HCT116 (cell line): ENCODE results near the gene POLR3C. TPM values are rescaled to one million over a fixed set of nuclear protein-coding genes. Genes with fewer than 3 reads are reported as not detected.

Experiments
- ATAC-seq: fragments of 200-7000 bp; cut with Tn5 transposase; 2 replicates; pipeline ENCODE4 v1.9.1; 2020; ENCODE audit warnings: mild to moderate bottlenecking, moderate library complexity
- BruUV-seq: library from RNA; stranded (reverse); fragments of 400-500 nt; replicated peaks from 2 replicates; lab custom pipeline; 2021; lab: Mats Ljungman, UMichigan
- CTCF ChIA-PET: fragments of 300-600 bp; sonication (Branson Sonifier 250); formaldehyde crosslinking; loops from one replicate; lab custom pipeline; 2021; ENCODE audit warnings: antibody characterized with exemption; lab: Charles Lee
- POLR2A ChIA-PET: fragments of 300-600, 350-600 bp; sonication (Branson Sonifier 250); formaldehyde crosslinking; loops from one replicate; lab custom pipeline; 2021; ENCODE audit warnings: antibody characterized with exemption; lab: Charles Lee
- RAD21 ChIA-PET, 2 experiments: fragments of 300-600 bp; sonication (Branson Sonifier 250); formaldehyde crosslinking; loops; one replicate each; lab custom pipeline; 2023; ENCODE audit warnings: low total read pairs in 2 of 2; ENCODE audit not compliant: uncharacterized antibody in 2 of 2, unreplicated experiment in 2 of 2, low non-redundant PET in 1 of 2; lab: Charles Lee
- DNase-seq: peaks from one replicate; pipeline ENCODE4 v3.0.0-alpha.2; 2010; ENCODE audit warnings: low read depth, low spot score
- H2AFZ ChIP-seq: fragments of 200-600 bp; shearing (Covaris generic), sonication (generic); 2 replicates; pipeline ENCODE4 v1.6.1; 2017; ENCODE audit warnings: low read depth, mixed run types, mixed read lengths, antibody characterized with exemption, low read length; ENCODE audit not compliant: poor library complexity, severe bottlenecking
- H3K27ac ChIP-seq: 2 replicates; pipeline ENCODE4 v1.5.1; 2012; ENCODE audit warnings: low read depth, low read length
- H3K27me3 ChIP-seq: fragments of 200-600 bp; sonication (generic); 2 replicates; pipeline ENCODE4 v1.6.1; 2016; ENCODE audit warnings: mixed run types, low read length, mixed read lengths; ENCODE audit not compliant: insufficient read depth
- H3K36me3 ChIP-seq, 2 experiments: fragments of 200-500 bp in 1 of 2; fragments of 200-600 bp in 1 of 2; sonication (Bioruptor generic) in 1 of 2; sonication (generic) in 1 of 2; 2 replicates each; pipeline versions ENCODE4 v1.5.1 to v1.6.1; 2014 to 2016; ENCODE audit warnings: low read length in 2 of 2, inconsistent platforms in 1 of 2, mixed read lengths in 1 of 2, mixed run types in 1 of 2; ENCODE audit not compliant: insufficient read depth in 2 of 2, control insufficient read depth in 1 of 2
- H3K4me1 ChIP-seq, 2 experiments: fragments of 200-600 bp in 1 of 2; sonication (generic) in 1 of 2; 2 replicates each; pipeline versions ENCODE4 v1.5.1 to v1.6.1; 2012 to 2017; ENCODE audit warnings: low read length in 2 of 2, inconsistent platforms in 1 of 2, mild to moderate bottlenecking in 1 of 2, mixed read lengths in 1 of 2, mixed run types in 1 of 2, moderate library complexity in 1 of 2; ENCODE audit not compliant: insufficient read depth in 2 of 2, control insufficient read depth in 1 of 2
- H3K4me2 ChIP-seq: fragments of 200-600 bp; sonication (generic); 2 replicates; pipeline ENCODE4 v1.6.1; 2017; ENCODE audit warnings: mixed run types, low read length, mixed read lengths
- H3K4me3 ChIP-seq, 2 experiments: fragments of 200-600 bp in 1 of 2; sonication (generic) in 1 of 2; replicated peaks in 1 of 2; 2 replicates each; pipeline ENCODE4 v1.5.1; 2011 to 2016; ENCODE audit warnings: low read length in 2 of 2, control low read depth in 1 of 2, low read depth in 1 of 2, mild to moderate bottlenecking in 1 of 2, mixed read lengths in 1 of 2, mixed run types in 1 of 2
- H3K79me2 ChIP-seq: fragments of 200-600 bp; sonication (generic); 2 replicates; pipeline ENCODE4 v1.6.1; 2017; ENCODE audit warnings: mild to moderate bottlenecking, mixed run types, low read length, moderate library complexity, mixed read lengths; ENCODE audit not compliant: insufficient read depth
- H3K9ac ChIP-seq: fragments of 200-600 bp; sonication (generic); 2 replicates; pipeline ENCODE4 v1.6.1; 2016; ENCODE audit warnings: low read length, mixed read lengths
- H3K9me2 ChIP-seq: fragments of 200-600 bp; sonication (generic), shearing (Covaris generic); 2 replicates; pipeline ENCODE4 v1.6.1; 2017; ENCODE audit warnings: mixed run types, mild to moderate bottlenecking, moderate library complexity; ENCODE audit not compliant: insufficient read depth
- H3K9me3 ChIP-seq, 2 experiments: fragments of 200-500 bp in 1 of 2; fragments of 200-600 bp in 1 of 2; sonication (Bioruptor generic) in 1 of 2; sonication (generic) in 1 of 2; 2 replicates each; pipeline ENCODE4 v1.6.1; 2014 to 2017; ENCODE audit warnings: low read length in 2 of 2, mixed read lengths in 2 of 2, inconsistent platforms in 1 of 2, low read depth in 1 of 2, mild to moderate bottlenecking in 1 of 2, mixed run types in 1 of 2, moderate library complexity in 1 of 2; ENCODE audit not compliant: control insufficient read depth in 1 of 2, insufficient read depth in 1 of 2
- H4K20me1 ChIP-seq: fragments of 200-600 bp; sonication (generic), shearing (Covaris generic); 2 replicates; pipeline ENCODE4 v1.6.1; 2017; ENCODE audit warnings: mixed run types, mild to moderate bottlenecking, moderate library complexity; ENCODE audit not compliant: insufficient read depth
- CBX3 ChIP-seq: IDR thresholded peaks from 2 replicates; pipeline ENCODE4 v1.6.1; 2012; ENCODE audit warnings: low read depth
- EGR1 ChIP-seq: IDR thresholded peaks from 2 replicates; pipeline ENCODE4 v1.6.1; 2012; ENCODE audit warnings: low read depth
- ELF1 ChIP-seq: IDR thresholded peaks from 2 replicates; pipeline ENCODE4 v1.6.1; 2012; ENCODE audit warnings: low read depth, borderline replicate concordance
- EZH2phosphoT487 ChIP-seq: fragments of 200-600 bp; IDR thresholded peaks from 2 replicates; pipeline ENCODE4 v1.6.1; 2018; ENCODE audit warnings: antibody characterized with exemption, borderline replicate concordance
- JUND ChIP-seq: IDR thresholded peaks from 2 replicates; pipeline ENCODE4 v1.6.1; 2012
- POLR2A ChIP-seq: IDR thresholded peaks from 2 replicates; pipeline ENCODE4 v1.7.0; 2011; ENCODE audit warnings: borderline replicate concordance; ENCODE audit not compliant: insufficient read depth, insufficient read length; ENCODE audit errors: extremely low read depth
- POLR2AphosphoS5 ChIP-seq: IDR thresholded peaks from 2 replicates; pipeline ENCODE4 v1.6.1; 2011; ENCODE audit warnings: mild to moderate bottlenecking, low read depth, low read length, moderate library complexity
- RAD21 ChIP-seq: IDR thresholded peaks from 2 replicates; pipeline ENCODE4 v1.6.1; 2012; ENCODE audit warnings: low read depth, mild to moderate bottlenecking
- SP1 ChIP-seq: IDR thresholded peaks from 2 replicates; pipeline ENCODE4 v1.6.1; 2012; ENCODE audit warnings: low read depth
- TCF7L2 ChIP-seq: IDR thresholded peaks from 2 replicates; pipeline ENCODE4 v1.7.0; 2011; ENCODE audit warnings: borderline replicate concordance, inconsistent platforms; ENCODE audit not compliant: insufficient read depth, insufficient read length; ENCODE audit errors: extremely low read depth
- YY1 ChIP-seq: IDR thresholded peaks from 2 replicates; pipeline ENCODE4 v1.6.1; 2011; ENCODE audit warnings: low read length, low read depth, moderate library complexity, mild to moderate bottlenecking; ENCODE audit not compliant: insufficient replicate concordance; ENCODE audit errors: extremely low read depth
- ZFX ChIP-seq: fragments of 450-650 bp; IDR thresholded peaks from 2 replicates; pipeline ENCODE4 v1.6.1; 2017
- intact Hi-C: fragments of 100-400 bp; cut with micrococcal nuclease; formaldehyde crosslinking; loops from 2 replicates; pipeline ENCODE4 v1.10.0; 2022
- total RNA-seq: library from RNA; stranded (reverse); gene quantifications from one replicate; pipeline ENCODE4 v1.2.1, GENCODE V29; 2021; ENCODE audit not compliant: unreplicated experiment
- TF ChIP-seq, protein P1 (sequence below), 3 experiments: fragments of 200-600 bp in 1 of 3; sonication (generic) in 1 of 3; IDR thresholded peaks in 2 of 3; conservative IDR thresholded peaks in 1 of 3; 2 replicates each; pipeline ENCODE4 v1.5.1; 2012 to 2017; ENCODE audit warnings: low read depth in 2 of 3, low read length in 2 of 3, antibody characterized with exemption in 1 of 3, borderline replicate concordance in 1 of 3, control low read depth in 1 of 3, mild to moderate bottlenecking in 1 of 3, mixed read lengths in 1 of 3, mixed run types in 1 of 3, moderate library complexity in 1 of 3; ENCODE audit not compliant: insufficient read depth in 1 of 3
- TF ChIP-seq, protein P2 (sequence below): IDR thresholded peaks from 2 replicates; pipeline ENCODE4 v1.6.1; 2011; ENCODE audit warnings: mild to moderate bottlenecking, low read length, moderate library complexity; ENCODE audit not compliant: insufficient replicate concordance; ENCODE audit errors: extremely low read depth
- TF ChIP-seq, protein P3 (sequence below): IDR thresholded peaks from 2 replicates; pipeline ENCODE4 v1.6.1; 2012
- TF ChIP-seq, protein P4 (sequence below): IDR thresholded peaks from 2 replicates; pipeline ENCODE4 v1.6.1; 2012; ENCODE audit warnings: low read depth

The POLR3C gene
- total RNA-seq, 1 experiment from 2014 or later: 25.4 TPM

DNA sequence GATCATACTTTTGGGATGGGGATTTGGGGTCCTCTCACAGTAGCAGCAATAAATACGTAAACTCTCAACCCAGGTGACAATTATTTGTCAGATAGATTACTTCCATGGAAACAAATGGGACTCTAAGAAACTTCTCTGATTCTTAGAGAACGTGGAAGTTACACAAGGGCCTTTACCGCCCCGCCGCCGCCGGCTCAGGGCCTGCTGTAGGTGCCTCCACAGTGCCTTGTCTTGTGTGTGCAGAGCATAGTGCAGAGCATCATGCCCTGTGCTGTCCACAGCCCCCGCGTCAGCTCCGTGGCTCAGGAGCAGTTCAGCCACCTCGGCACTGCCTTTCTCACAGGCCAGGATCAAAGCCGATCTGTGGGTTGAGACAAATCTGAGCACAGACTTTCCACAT is 50.6 kb downstream of the POLR3C start:
- ATAC-seq: no peak
- Histone ChIP-seq H3K4me2 (no peak overlapping the region), H3K36me3 (no peaks in the 10 kb centered on the region), H3K4me3 (no peak overlapping the region), H3K27ac (no peak overlapping the region), H3K9me2 (no peaks in the 10 kb centered on the region), H3K9ac (no peak overlapping the region), H3K9me3 (no peaks in the 10 kb centered on the region), H4K20me1 (no peaks in the 10 kb centered on the region), H2AFZ (no peak overlapping the region), H3K4me1 (peaks cover 0 to 14% of the 10 kb centered on the region in 2 experiments; a peak in 3 of 4 replicates), H3K79me2 (no peaks in the 10 kb centered on the region), H3K27me3 (no peaks in the 10 kb centered on the region)
- RAD21 ChIA-PET: no interaction called here
- no peak for DNase-seq
- POLR2A ChIA-PET: no interaction called here
- BruUV-seq: no TSS peak
- CTCF ChIA-PET: no interaction called here
- intact Hi-C loops: no loop called here
- no peak for TF ChIP-seq ELF1
- TF ChIP-seq, protein P1, sequence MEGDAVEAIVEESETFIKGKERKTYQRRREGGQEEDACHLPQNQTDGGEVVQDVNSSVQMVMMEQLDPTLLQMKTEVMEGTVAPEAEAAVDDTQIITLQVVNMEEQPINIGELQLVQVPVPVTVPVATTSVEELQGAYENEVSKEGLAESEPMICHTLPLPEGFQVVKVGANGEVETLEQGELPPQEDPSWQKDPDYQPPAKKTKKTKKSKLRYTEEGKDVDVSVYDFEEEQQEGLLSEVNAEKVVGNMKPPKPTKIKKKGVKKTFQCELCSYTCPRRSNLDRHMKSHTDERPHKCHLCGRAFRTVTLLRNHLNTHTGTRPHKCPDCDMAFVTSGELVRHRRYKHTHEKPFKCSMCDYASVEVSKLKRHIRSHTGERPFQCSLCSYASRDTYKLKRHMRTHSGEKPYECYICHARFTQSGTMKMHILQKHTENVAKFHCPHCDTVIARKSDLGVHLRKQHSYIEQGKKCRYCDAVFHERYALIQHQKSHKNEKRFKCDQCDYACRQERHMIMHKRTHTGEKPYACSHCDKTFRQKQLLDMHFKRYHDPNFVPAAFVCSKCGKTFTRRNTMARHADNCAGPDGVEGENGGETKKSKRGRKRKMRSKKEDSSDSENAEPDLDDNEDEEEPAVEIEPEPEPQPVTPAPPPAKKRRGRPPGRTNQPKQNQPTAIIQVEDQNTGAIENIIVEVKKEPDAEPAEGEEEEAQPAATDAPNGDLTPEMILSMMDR (IDR thresholded peaks at IDR 0.05 in 2 of 3, conservative IDR thresholded peaks at IDR 0.05 in 1 of 3; ENCODE audit: borderline replicate concordance in 1 of 3, insufficient read depth in 1 of 3, low read depth in 2 of 3, low read length in 2 of 3): no peak
- TF ChIP-seq EZH2phosphoT487: no peak
- TF ChIP-seq, protein P2, sequence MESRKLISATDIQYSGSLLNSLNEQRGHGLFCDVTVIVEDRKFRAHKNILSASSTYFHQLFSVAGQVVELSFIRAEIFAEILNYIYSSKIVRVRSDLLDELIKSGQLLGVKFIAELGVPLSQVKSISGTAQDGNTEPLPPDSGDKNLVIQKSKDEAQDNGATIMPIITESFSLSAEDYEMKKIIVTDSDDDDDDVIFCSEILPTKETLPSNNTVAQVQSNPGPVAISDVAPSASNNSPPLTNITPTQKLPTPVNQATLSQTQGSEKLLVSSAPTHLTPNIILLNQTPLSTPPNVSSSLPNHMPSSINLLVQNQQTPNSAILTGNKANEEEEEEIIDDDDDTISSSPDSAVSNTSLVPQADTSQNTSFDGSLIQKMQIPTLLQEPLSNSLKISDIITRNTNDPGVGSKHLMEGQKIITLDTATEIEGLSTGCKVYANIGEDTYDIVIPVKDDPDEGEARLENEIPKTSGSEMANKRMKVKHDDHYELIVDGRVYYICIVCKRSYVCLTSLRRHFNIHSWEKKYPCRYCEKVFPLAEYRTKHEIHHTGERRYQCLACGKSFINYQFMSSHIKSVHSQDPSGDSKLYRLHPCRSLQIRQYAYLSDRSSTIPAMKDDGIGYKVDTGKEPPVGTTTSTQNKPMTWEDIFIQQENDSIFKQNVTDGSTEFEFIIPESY: no peak
- TF ChIP-seq POLR2A: no peak
- no peak for TF ChIP-seq RAD21
- no peak for TF ChIP-seq CBX3
- no peak for TF ChIP-seq EGR1
- no peak for TF ChIP-seq ZFX
- no peak for TF ChIP-seq SP1
- TF ChIP-seq YY1: no peak
- TF ChIP-seq, protein P3, sequence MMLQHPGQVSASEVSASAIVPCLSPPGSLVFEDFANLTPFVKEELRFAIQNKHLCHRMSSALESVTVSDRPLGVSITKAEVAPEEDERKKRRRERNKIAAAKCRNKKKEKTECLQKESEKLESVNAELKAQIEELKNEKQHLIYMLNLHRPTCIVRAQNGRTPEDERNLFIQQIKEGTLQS: no peak
- TF ChIP-seq, protein P4, sequence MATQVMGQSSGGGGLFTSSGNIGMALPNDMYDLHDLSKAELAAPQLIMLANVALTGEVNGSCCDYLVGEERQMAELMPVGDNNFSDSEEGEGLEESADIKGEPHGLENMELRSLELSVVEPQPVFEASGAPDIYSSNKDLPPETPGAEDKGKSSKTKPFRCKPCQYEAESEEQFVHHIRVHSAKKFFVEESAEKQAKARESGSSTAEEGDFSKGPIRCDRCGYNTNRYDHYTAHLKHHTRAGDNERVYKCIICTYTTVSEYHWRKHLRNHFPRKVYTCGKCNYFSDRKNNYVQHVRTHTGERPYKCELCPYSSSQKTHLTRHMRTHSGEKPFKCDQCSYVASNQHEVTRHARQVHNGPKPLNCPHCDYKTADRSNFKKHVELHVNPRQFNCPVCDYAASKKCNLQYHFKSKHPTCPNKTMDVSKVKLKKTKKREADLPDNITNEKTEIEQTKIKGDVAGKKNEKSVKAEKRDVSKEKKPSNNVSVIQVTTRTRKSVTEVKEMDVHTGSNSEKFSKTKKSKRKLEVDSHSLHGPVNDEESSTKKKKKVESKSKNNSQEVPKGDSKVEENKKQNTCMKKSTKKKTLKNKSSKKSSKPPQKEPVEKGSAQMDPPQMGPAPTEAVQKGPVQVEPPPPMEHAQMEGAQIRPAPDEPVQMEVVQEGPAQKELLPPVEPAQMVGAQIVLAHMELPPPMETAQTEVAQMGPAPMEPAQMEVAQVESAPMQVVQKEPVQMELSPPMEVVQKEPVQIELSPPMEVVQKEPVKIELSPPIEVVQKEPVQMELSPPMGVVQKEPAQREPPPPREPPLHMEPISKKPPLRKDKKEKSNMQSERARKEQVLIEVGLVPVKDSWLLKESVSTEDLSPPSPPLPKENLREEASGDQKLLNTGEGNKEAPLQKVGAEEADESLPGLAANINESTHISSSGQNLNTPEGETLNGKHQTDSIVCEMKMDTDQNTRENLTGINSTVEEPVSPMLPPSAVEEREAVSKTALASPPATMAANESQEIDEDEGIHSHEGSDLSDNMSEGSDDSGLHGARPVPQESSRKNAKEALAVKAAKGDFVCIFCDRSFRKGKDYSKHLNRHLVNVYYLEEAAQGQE: no peak
- no peak for TF ChIP-seq TCF7L2
- TF ChIP-seq POLR2AphosphoS5: no peak
- TF ChIP-seq JUND: no peak
